Activated naive CD4-positive, alpha-beta T cell (primary cell): ENCODE data around the gene ZNF493.

ENCODE experiments used
- DNase-seq, 4 experiments: peaks; one replicate each; lab custom pipeline; 2025; lab: John Stamatoyannopoulos, UW

Gene ZNF493

DNA sequence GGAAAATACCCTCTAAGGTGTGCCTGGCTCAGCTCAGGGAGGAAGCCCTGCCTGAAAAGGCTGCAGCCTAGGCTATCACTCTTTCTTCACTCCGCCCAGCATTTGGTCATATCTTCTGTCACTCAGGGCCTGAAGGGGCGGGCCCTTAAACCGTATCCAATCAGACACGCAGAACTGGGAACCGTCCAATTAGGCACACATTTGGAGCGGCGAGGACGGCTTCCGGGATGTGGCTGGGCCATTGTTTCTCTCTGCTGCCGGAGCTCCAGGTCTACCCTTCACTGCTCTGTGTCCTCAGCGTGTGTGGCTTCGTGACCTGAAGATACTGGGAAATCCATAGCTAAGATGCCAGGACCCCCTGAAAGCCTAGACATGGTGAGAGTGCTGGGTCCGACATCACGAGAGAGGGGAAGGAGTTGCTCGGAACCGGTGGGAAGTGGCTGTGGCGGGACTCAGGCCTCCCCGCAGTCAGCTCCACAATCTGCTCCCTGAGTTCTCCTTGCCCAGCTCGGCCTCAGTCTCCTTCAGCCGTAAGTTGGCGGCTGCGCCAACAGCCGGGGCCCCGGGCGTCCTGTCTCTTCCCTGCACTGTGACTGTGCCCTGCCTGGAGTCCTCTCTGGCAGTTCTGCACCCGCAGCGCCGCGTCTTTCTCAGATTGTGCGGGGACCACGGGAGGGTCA is at the start of gene ZNF493:
Gene ZNF493 (plus strand): TSS at position 241 of the 680 bp plus-strand sequence. CDS start 105 bp downstream, at position 346.
- DNase-seq, result peak; percentile 65 to 83 (median 72)

DNA sequence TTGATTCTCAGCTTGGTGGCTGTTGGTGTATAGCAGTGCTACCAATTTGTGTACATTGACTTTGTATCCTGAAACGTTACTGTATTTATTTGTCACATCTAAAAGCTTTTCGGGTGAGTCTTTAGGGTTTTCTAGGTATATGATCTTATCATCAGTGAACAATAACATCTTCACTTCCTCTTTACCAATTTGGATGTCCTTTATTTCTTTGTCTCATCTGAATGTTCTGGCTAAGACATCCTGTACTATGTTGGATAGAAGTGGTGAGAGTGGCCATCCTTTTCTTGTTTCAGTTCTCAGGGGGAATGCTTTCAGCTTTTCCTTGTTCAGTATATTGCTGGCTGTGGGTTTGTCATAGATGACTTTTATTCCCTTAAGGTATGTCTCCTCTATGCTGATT is 44.1 kb upstream of the ZNF493 start:
- no peak for DNase-seq

DNA sequence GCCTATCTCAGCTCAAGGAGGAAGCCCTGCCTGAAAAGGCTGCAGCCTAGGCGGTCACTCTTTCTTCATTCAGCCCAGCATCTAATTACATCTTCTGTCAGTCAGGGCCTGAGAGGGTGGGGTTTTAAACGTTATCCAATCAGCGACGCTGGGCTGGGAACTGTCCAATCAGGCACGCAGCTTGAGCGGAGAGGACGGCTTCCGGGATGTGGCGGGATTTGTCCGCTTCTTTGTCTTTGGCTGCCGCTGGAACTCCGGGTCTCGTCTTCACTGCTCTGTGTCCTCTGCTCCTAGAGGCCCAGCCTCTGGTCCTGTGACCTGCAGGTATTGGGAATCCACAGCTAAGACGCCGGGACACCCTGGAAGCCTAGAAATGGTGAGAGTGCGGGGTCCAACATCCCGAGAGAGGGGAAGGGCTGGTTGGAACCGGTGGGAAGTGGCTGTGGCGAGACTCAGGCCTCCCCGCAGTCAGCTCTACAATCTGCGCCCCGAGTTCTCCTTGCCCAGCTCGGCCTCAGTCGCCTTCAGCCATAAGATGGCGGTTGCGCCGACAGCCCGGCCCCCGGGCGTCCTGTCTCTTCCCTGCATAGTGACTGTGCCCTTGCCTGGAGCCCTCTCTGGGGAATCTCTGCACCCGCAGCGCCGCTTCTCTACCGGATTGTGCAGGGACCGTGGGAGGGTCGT is 38.0 kb upstream of the ZNF493 start, which contains the start of gene ZNF738:
Gene ZNF738 (plus strand): TSS at position 233 of the 684 bp plus-strand sequence. CDS start 141 bp downstream, at position 374.
- peak; percentile 53 to 70 (median 58) for DNase-seq

DNA sequence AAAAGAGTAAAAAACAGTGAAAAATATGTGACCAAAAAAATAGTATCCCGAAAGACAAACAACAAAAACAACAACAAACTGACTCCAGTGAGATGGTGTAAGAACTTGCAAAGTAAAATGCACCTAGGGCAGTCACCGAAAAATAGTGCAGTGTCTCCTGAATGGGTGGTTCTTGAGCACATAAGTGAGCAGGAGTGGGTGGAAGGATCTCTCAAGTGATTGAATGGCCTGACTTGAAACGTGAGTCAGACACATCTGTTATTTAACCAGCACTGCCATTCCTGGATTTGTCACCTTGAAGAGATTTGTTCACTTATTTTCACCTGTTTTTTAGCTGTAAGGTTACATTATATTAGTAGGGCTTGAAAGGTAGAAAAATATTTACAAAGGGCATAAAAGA is 34.6 kb upstream of the ZNF493 start:
- no peak for DNase-seq

DNA sequence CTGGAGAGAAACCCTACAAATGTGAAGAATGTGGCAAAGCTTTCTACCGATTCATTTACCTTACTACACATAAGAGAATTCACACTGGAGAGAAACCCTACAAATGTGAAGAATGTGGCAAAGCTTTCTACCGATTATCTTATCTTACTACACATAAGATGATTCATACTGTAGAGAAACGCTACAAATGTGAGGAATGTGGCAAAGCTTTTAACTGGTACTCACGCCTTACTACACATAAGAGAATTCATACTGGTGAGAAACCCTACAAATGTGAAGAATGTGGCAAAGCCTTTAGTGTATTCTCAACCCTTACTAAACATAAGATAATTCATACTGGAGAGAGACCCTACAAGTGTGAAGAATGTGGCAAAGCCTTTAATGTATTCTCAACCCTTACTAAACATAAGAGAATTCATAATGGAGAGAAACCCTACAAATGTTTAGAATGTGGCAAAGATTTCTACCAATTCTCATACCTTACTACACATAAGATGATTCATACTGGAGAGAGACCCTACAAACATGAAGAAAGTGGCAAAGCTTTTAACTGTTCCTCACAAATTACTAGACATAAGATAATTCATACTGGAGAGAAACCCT is 12.9 kb upstream of the ZNF493 start:
- no peak for DNase-seq

DNA sequence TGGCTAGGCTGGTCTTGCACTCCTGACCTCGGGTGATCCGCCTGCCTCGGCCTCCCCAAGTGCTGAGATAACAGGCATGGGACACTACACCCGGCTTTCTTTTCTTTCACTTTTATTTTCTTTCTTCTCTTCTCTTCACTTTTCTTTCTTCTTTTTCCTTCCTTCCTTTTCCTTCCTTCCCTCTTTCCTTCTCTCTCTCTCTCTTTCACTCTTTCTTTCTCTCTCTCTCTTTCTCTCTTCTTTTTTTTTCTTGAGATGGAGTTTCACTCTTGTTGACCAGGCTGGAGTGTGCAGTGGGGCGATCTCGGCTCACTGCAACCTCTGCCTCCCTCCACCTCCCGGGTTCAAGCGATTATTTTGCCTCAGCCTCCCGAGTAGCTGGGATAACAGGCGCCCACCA is 812 bp upstream of the ZNF493 start:
- no peak for DNase-seq

DNA sequence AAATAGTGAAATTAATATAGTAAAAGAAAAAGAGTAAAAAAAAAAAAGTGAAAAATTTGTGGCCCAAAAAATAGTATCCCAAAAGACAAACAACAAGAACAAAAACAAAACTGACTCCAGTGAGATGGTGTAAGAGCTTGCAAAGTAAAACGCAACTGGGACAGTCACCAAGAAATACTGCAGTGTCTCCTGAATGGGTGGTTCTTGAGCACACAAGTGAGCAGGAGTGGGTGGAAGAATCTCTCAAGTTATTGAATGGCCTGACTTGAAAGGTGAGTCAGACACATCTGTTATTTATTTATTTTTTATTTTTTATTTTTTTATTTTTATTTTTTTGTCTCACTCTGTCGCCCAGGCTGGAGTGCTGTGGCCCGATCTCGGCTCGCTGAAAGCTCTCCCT is 1.9 kb downstream of the ZNF493 start:
- no peak for DNase-seq

DNA sequence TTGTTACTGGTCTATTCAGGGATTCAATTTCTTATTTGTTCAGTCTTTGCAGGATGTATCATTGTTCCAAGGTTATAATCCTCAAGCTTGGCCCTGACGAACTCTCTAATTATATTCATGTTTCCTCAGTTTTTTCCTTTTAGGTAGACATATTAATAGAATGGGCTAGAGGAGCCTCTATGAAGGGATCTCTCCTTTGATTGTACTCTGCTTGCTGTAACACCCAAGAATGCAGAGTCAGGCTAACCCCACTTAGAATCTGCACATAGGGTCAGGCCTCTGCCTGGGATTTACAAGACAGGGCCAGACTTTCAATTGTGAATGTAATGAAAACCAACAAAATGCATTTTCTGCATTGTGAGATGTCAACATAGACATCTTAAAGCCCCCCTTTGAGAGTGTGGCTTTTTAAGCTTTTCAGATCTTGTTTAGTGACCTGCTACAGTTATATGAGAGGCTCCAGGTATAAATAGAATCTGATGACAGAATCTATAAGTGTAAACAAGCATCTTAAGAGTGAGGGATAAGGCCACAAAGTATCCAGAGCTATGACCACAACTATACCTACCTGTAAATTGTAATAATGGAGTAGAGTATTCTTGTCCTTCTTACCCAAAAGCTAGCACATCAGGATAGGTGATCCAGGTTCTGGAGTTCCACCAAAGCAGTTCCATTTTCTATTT is 5.5 kb downstream of the ZNF493 start:
- DNase-seq, result no peak

DNA sequence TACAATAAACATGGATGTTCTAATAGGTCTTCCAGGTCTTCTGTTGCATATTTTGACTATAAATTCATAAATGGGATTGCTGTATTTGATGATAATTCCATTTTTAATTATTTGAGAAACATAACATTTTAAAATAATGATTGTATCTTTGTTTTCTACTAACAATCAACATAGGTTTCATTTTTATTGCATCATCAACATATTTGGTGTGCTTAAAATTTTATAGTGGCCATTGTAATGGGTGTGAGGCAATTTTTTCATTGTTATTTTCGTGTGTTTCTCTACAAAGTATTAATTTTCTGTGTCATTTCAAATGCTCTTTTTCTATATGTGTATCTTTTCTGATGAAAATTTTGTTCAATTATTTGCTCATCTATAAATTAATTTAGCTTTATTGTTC is 13.2 kb downstream of the ZNF493 start:
- no peak for DNase-seq

DNA sequence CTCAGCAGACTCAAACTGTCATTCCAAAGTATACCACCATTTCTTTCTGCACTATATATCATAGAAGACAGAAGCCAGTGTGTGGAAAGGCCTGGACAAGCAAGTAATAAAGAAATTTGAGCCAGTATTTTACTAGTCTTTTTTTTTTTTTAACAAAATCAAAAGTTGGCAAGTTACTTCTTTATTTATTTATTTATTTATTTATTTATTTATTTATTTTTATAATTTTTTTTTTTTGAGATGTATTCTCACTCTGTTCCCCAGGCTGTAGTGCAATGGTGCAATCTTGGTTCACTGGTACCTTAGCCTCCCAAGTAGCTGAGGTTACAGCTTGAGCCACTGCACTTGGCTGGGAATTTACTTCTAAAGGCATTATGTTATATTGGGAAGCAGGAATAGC is 25.3 kb downstream of the ZNF493 start:
- DNase-seq, result no peak

DNA sequence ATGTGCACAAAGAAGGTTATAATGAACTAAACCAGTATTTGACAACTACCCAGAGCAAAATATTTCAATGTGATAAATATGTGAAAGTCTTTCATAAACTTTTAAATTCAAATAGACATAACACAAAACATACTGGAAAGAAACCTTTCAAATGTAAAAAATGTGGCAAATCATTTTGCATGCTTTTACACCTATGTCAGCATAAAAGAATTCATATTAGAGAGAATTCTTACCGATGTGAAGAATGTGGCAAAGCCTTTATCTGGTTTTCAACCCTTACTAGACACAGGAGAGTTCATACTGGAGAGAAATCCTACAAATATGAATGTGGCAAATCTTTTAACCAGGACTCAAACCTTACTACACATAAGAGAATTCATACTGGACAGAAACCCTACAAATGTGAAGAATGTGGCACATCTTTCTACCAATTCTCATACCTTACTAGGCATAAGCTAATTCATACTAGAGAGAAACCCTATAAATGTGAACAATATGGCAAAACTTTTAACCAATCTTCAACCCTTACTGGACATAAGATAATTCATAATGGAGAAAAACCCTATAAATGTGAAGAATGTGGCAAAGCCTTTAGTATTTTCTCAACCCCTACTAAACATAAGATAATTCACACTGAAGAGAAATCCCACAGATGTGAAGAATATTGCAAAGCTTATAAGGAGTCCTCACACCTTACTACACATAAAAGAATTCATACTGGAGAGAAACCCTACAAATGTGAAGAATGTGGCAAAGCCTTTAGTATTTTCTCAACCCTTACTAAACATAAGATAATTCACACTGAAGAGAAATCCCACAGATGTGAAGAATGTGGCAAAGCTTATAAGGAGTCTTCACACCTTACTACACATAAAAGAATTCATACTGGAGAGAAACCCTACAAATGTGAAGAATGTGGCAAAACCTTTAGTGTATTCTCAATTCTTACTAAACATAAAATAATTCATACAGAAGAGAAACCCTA is 26.4 kb downstream of the ZNF493 start:
- DNase-seq, result no peak

DNA sequence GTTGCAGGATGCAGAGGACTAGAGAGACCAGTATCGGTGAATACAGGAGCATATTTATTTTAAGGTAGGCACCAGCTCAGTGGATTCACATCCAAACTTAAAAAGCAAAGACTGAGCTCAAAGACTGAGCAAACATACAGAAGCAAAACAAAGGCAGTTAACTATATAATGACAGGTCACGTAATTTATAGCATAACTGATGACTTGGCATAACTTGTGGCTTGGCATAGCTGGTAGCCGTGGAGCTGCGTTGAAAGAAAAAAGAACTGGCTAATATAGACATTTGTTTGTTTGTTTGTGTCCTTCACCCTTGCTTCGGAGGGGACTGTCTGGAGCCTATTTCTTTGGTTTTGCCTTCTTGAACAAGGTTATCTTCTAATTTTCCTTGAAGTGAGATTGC is 33.7 kb downstream of the ZNF493 start:
- no peak for DNase-seq

DNA sequence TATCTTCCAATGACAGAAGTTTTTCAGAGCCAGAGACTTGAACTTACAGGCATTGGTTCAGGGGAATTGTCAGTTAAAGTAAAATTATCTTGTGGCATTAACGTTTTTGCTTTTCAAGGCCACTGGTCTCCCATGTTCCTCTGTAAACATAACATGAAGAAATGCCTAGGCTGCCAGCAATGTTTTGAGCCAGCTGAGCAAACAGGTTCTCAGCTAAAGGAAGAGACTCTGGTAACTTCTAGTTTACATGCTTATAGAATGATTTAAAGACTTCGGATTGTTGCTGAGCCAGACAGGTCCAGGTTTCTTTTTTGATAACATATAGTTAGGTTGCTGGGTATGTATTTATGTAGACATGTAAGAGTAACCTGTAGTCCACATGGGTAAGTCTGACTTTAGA is 35.7 kb downstream of the ZNF493 start:
- DNase-seq, result no peak

DNA sequence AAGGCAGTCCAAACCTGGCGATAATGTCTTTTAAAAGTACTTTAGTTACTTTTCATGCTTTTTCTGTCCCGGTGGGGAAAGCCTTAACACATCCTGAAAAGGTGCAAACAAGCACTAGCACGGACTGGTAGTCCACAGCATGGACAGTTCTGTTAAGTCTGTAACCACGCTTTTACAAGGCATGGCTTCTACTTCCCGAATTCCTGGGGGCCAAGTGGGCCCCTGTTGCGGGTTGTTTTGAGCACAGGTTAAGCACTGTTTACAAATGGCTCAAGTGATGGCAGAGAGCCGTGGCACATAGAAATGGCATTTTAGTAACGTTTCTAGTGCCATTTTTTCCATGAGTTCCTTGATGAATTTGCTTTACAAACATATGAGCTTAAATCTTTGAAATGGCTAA is 37.6 kb downstream of the ZNF493 start:
- no peak for DNase-seq

DNA sequence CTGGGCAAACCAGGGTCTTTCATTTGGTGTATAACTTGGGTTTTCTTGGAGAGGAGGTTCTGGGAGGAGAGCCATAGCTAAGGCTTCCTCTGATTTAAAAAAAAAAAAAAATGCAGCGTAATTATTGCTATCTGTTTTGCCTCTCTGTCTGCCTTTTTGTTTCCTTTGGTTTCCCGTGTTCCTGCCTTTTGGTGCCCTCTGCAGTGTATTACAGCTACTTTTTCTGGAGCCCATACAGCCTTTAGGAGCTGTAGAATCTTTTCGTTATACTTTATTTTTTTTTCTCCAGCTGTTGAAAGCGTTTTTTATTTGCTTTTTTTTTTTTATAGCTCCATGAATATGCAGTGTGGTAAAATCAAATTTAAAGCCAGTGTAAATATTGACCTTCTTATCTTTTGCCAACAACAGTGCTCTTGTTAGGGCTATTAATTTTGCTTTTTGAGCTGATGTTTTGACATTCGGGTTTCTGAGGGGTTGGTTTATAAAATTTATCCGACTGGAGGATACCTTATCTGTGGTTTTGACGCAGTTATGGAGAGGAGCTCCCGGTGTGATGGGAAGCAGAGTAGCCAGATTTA is 38.1 kb downstream of the ZNF493 start:
- DNase-seq, result no peak

DNA sequence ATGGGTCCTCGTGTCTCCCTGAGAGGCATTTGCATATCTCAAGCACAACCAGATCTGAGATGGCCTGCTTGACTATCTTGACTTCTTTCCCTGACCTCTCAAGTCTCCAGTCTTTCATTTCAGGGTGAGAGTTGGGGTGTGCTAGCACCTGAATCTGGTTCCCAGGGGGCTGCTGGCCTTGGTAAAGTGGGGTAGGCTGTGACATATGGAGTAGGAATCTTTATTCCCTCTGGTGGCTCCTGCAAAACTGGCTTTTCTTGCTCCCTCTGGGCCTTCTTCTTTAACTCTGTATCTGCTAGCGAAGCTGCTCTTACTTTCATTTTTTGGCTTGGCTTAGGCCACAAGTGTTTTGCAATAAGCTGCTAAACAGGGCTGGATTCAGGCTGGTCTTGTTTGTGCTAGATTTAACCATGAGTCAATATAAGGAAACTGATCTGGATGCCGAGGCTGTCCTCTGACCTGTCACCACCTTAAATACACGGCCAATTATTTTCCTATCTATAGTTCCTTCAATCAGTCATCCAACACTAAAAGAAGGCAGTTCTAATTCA is 42.3 kb downstream of the ZNF493 start:
- no peak for DNase-seq

DNA sequence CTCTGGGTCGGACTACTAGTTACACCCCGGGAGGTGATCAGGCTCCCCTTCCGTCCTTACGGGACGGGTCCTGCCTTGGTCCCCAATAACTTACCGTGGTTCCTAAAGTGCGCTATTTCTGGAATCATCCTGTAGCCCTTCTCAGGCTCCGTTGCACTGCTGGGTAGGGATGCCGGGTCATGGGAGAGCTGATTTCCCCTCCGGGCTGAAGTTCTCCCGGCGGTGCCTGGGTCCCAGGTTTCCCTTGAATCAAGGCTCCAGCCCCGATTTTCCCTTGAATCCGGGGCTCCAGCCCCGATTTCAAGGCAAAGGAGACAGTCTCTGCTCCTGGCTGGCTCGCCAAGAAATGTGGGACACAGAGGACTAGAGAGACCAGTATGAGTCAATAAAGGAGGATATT is 43.4 kb downstream of the ZNF493 start:
- no peak for DNase-seq

DNA sequence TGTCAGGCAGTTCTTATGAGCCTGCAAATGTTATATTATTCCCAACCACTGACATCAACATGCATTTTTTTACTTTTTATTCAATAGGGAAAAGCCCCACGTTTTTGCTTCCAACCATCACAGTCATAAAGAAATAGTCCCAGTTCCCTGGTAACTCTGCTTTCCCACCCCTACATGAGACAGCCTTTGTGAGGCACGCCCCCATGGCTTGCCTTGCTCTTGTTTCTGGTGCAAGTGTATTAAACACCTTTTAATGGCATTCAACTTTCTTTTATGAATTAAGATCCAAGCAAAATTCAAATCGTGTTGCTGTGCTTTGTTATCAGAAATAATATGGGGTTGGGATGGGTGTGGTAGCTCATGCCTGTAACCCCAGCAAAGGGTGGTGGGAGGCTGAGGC is 54.3 kb downstream of the ZNF493 start:
- DNase-seq, result no peak

DNA sequence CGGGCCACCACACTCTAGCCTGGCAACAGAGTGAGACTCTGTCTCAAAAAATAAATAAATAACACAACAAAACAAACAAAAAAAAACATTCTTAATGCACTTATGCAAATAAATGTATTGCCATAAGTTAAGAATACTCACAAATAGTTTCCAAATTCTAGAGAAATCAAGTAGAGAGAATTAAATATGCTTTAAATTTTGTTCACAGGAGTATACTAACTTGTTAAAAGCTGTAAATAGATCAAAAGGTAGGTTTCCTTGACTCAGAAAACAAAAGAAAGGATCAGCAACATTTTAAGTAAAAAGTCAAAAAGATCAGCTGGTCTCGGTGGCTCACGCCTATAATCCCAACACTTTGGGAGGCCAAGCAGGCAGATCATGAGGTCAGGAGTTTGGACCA is 58.0 kb downstream of the ZNF493 start:
- DNase-seq, result no peak

DNA sequence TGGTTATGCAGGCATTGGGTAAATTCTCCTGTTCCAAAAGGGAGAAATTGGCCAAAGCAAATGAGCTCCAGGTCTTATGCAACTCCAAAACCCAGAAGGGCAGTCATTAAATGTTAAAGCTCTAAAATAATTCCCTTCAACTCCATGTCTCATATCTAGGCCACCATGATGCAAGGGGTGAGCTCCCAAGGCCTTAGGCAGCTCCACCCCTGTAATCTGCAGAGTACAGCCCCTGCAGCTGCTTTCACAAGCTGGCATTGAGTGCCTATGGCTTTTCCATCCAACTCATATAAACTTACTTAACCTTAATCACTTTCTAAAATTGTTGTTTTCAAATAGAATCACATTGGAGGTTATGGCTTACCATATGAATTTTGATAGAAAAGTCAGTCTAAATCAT is 63.8 kb downstream of the ZNF493 start:
- DNase-seq, result no peak

DNA sequence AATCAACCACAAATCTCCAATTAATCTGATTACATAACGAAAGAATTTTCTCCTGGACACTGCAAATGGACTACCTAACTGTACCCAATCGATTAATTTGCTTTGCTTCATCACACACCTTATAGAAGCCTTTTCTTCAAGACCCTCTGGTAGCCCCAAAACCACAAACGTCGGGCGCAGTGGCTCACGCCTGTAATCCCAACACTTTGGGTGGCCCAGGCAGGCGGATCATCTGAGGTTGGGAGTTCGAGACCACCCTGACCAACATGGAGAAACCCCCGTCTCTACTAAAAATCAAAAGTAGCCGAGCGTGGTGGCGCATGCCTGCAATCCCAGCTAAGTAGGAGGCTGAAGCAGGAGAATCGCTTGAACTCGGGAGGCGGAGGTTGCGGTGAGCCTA is 65.6 kb downstream of the ZNF493 start:
- no peak for DNase-seq
